Parietal lobe (tissue), 2 donors: ENCODE measurements around the gene ZBTB7B. TPM values are rescaled to one million over a fixed set of nuclear protein-coding genes. Genes with fewer than 3 reads are reported as not detected.

Experiments
- small RNA-seq: library from RNA; depleted of rRNA; stranded (forward); fragments of <200 nt; gene quantifications from one replicate; pipeline ENCODE3, GENCODE V24; 2014; ENCODE audit warnings: low replicate concordance
- total RNA-seq: library from RNA; depleted of rRNA; stranded (reverse); fragments of >200 nt; gene quantifications from one replicate; pipeline ENCODE4 v1.2.3, GENCODE V29; 2014

The ZBTB7B gene
- 0.94 TPM for total RNA-seq

GRCh38 chr1:155002464-155003226, at the start of gene ZBTB7B:
Gene ZBTB7B, plus strand, starts transcription at chr1:155002802. Its CDS starts 11,859 bp downstream, at chr1:155014661.

DNA sequence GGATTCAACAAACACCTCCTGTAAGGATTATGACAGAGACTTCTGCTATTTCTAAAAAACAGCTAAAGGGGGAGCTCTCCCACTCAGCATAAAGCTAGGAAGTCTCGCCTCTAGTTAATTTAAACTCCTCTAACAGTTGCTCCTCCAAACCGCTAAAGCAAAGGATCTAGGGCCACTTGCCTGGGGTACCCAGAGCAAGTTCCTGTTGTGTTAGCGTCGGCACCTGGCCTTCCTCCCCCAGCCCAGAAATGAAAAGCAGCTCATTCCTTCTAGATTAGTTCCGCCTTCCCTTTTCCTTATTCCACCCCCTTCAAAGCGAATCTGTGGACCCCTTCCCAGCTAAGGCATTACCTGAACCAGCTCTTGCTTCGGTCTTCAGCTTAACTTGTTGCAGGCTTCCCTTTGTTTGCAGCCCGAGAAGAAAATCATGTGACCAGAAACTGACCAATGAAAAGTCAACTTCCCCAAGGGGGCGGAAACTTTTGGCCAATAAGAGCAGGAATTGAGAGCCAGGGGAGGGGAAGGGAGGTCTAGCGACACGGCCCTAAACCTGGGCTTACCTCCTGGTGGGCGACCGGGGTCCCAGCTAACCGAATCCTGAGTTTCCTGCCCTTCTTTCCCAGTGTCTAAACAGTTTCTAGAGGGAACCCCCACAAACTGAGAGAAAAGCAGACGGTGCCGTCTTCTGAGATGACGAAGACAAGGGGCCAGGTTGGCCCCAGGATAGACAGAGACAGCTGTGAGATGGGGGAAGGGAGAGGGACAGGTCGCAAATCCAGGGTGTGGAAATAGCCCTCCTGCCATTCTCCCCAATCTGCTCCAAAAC, 46.7 kb upstream of the ZBTB7B start, which contains the start of gene PBXIP1:
Gene PBXIP1 (minus strand): TSS at position 382 of the 826 bp plus-strand sequence. CDS start 2,378 bp downstream, outside the sequence.

DNA sequence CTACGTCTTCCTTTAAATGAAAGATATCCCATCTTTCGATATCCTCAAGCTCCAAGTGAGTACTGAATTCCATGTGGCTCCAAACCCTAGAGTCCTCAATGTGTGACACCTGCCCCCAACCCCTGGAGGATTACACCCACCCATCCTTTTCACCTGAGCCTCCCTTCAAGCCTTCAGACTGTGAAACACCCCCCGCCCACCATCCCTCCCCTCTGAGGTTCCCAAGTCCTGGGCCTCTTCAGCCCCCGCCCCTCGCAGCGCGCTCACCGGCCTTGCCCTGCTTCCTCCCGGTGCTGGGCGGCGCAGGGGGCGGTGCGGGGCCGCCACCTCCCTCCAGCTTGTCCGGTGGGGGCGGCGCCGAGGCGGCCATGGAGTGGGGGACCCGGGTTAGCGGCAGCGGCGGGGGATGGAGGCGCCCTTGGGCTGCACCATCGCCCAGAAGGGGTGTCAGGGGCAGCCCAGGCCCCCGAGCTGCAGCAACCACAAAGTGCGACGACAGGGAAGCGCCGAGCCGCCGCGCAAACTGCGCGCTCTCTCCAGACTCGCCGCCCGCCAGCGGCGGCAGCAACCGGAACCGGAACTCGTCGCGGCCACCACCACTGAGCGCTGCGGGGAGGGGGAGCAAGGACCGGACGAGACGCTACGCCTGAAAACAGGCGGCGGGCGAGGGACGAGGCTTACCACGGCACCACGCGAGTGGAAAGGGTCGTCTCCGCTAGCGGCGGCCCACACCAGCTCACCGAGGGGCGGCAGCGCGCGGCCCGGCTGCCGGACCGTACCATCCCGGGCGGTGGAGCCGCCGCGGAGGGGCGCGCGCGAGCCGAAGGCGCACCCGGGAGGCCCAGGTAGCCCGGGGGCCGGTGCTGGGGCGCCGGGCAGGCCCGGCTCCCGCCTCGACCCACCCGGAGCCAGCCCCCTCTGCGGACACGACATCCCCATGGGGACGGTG, 41.1 kb upstream of the ZBTB7B start, which contains the start of gene PYGO2:
Gene PYGO2 (minus strand): TSS at position 576 of the 949 bp plus-strand sequence. CDS start 206 bp downstream, at position 370.

GRCh38 chr1:154970631-154971340, 31.8 kb upstream of the ZBTB7B start, which contains the start of gene SHC1:
Gene SHC1, minus strand, starts transcription at chr1:154970747. Its CDS starts 221 bp downstream, at chr1:154970526.

GRCh38 chr1:154974102-154974807, 28.3 kb upstream of the ZBTB7B start, which contains the start of gene CKS1B:
Gene CKS1B, plus strand, starts transcription at chr1:154974681. Its CDS starts 65 bp downstream, at chr1:154974746.

DNA sequence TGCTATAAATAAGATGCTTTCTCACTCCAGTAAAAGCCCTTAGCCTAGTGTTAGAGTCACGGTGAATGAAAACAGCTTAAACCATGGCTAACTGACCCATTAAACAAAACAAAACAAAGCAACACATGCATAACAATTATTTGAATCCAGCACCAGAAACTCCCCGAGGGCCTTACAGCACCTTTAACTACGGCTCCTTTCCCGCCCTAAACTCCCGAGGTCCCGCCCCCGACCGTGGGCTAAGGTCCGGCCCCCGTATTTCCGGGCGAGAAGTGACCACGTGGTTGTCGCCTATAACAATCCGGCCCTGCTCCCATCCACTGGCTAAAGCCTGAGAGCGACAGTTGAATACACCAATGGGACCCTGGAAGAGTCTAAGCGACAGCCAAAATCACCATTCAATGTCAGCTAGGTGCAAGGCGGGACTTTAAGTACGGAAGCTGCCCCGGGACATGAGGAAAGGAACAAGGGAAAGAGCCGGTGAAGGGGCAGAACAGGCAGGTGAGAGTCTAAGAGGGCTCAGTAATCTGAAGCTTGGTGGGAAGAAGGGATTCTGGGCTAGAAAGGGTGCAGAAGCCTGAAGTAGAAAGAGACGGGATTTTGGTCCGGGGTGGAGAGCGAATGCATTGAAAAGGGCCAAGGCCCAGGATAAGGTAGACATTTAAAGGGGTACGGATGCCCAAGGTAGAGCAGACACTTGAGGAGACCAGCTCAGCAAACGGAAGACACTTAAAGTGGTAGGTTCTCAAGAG, 19.5 kb upstream of the ZBTB7B start, which contains the start of gene FLAD1:
Gene FLAD1 (plus strand): TSS at position 448 of the 752 bp plus-strand sequence. CDS start 351 bp downstream, outside the sequence.

GRCh38 chr1:154993572-154994268, 8.9 kb upstream of the ZBTB7B start, which contains the start of gene LENEP:
Gene LENEP, plus strand, starts transcription at chr1:154993586. Its CDS starts 22 bp downstream, at chr1:154993608.

GRCh38 chr1:155033524-155033923, 30.9 kb downstream of the ZBTB7B start, which contains the start of the genes DCST1 and DCST2:
Gene DCST1, plus strand, starts transcription at chr1:155033824. Its CDS starts 213 bp downstream, at chr1:155034037.
Gene DCST2, minus strand, starts transcription at chr1:155033781. Its CDS starts 80 bp downstream, at chr1:155033701.

DNA sequence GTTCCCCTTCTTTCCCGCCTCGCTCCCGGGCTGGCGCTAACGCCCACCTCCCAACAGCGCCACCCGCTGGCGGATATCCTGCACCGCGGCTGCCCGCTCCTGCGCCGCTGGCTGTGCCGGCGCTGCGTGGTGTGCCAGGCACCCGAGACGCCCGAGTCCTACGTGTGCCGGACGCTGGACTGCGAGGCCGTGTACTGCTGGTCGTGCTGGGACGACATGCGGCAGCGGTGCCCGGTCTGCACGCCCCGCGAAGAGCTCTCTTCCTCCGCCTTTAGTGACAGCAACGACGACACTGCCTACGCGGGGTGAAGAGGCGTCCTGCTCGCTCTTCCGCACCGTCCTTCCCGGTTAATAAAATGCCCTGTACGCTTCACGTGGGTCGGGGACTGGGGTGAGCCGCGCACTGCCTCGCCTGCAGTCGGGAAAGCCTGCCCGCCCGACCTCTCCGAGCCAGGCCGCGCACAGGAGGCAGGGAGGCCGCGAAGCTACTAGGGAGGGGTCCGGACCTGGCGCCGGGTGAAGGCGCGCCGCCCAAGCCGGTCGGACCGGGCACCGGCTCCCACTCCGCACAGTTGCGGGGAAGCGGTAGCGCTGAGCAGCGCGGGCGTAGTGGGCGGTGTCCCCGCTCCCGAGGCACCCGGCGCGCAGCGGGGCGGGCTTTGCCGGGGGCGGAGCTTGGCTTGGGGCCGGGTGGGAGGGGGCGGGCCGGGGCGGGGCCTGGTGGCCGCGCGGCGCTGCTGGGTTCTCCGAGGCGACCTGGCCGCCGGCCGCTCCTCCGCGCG, 48.1 kb downstream of the ZBTB7B start, which contains the start of gene ADAM15:
Gene ADAM15 (plus strand): TSS at position 757 of the 782 bp plus-strand sequence. CDS start 71 bp downstream, outside the sequence.

DNA sequence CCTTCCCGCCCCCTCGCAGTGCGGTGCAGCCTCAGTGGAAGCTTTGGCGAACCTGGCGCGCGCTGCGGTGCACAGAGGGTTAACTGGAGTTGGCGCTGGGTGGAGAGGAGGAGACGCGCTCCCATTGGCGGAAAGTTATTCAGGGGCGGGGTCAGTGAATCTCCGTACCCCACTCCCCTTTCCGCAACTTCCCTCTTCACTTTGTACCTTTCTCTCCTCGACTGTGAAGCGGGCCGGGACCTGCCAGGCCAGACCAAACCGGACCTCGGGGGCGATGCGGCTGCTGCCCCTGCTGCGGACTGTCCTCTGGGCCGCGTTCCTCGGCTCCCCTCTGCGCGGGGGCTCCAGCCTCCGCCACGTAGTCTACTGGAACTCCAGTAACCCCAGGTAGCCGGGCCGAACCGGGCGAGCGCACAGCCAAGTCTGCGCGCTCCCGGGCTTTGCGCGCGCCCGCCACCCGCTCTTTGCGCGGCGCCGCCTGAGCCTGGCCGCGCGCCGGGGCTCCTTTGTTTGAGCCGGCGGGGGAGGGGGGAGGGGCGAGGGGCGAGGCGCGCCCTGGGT, 61.0 kb downstream of the ZBTB7B start, which contains the start of gene EFNA4:
Gene EFNA4 (plus strand): TSS at position 191 of the 561 bp plus-strand sequence. CDS start 84 bp downstream, at position 275.

Small RNA genes lying within 50 kb of the gene (small RNA-seq; reads per million reads assigned to genes)
- gene MIR4258: not detected

Other genes with a start within 250 kb of the ZBTB7B start
- gene KCNN3, start 132.5 kb upstream of the ZBTB7B start, total RNA-seq: 13.1 TPM
- 15.0 TPM for gene PMVK, start 66.1 kb upstream of the ZBTB7B start, total RNA-seq
- gene PBXIP1, start 46.7 kb upstream of the ZBTB7B start, total RNA-seq: 20.0 TPM
- gene PYGO2, start 41.0 kb upstream of the ZBTB7B start, total RNA-seq: 15.0 TPM
- gene SHC1, start 32.1 kb upstream of the ZBTB7B start, total RNA-seq: 8.8 TPM
- gene CKS1B, start 28.1 kb upstream of the ZBTB7B start, total RNA-seq: 15.0 TPM
- 23.8 TPM for gene FLAD1, start 19.5 kb upstream of the ZBTB7B start, total RNA-seq
- 2.5 TPM for gene LENEP, start 9.2 kb upstream of the ZBTB7B start, total RNA-seq
- not detected for gene DCST2, start 31.0 kb downstream of the ZBTB7B start, total RNA-seq
- not detected for gene DCST1, start 31.0 kb downstream of the ZBTB7B start, total RNA-seq
- gene ADAM15, start 48.5 kb downstream of the ZBTB7B start, total RNA-seq: 27.9 TPM
- gene EFNA4, start 60.9 kb downstream of the ZBTB7B start, total RNA-seq: 0.63 TPM
- gene EFNA3, start 76.0 kb downstream of the ZBTB7B start, total RNA-seq: 11.3 TPM
- gene EFNA1, start 125.1 kb downstream of the ZBTB7B start, total RNA-seq: 5.6 TPM
- gene SLC50A1, start 133.1 kb downstream of the ZBTB7B start, total RNA-seq: 7.5 TPM
- 12.5 TPM for gene DPM3, start 137.7 kb downstream of the ZBTB7B start, total RNA-seq
- gene KRTCAP2, start 170.5 kb downstream of the ZBTB7B start, total RNA-seq: 37.2 TPM
- gene TRIM46, start 171.0 kb downstream of the ZBTB7B start, total RNA-seq: 36.3 TPM
- 17.2 TPM for gene THBS3, start 205.1 kb downstream of the ZBTB7B start, total RNA-seq
- 16.6 TPM for gene MTX1, start 205.9 kb downstream of the ZBTB7B start, total RNA-seq